Astrocyte (in vitro differentiated cells and primary cell): ENCODE measurements around the gene SEMA3A.

Experiments
- CTCF ChIP-seq: IDR thresholded peaks from 2 replicates; pipeline ENCODE4 v1.5.1; 2011; ENCODE audit warnings: low read depth, mild to moderate bottlenecking, inconsistent platforms, low read length, moderate library complexity; ENCODE audit not compliant: insufficient read depth
- EZH2 ChIP-seq: IDR thresholded peaks from 2 replicates; pipeline ENCODE4 v1.6.1; 2012; ENCODE audit warnings: mild to moderate bottlenecking, low read length, inconsistent platforms; ENCODE audit not compliant: insufficient read depth

GRCh38 chr7:84040355-84040754 is 154.2 kb downstream of the SEMA3A start:
- TF ChIP-seq CTCF (no peak), EZH2 (no peak)
